HepG2 (cell line): ENCODE data around the gene ALDH3A2. TPM values are rescaled to one million over a fixed set of nuclear protein-coding genes. Genes with fewer than 3 reads are reported as not detected.

Experiments
- ATAC-seq: fragments of 200-7000 bp; cut with Tn5 transposase; 3 replicates; pipeline ENCODE4 v1.9.1; 2020; ENCODE audit warnings: mild to moderate bottlenecking, moderate library complexity
- BruUV-seq: library from RNA; stranded (reverse); fragments of 400-500 nt; replicated peaks from 2 replicates; lab custom pipeline; 2021; lab: Mats Ljungman, UMichigan
- CTCF ChIA-PET: fragments of 300-600 bp; formaldehyde crosslinking; extraction: SDS; loops from one replicate; lab custom pipeline; 2021; ENCODE audit warnings: low total read pairs, inconsistent platforms, low intra/inter-chr PET ratio; lab: Yijun Ruan, JAX
- POLR2A ChIA-PET: fragments of 350-600 bp; sonication (Branson Sonifier 250); formaldehyde crosslinking; loops from one replicate; lab custom pipeline; 2020; ENCODE audit warnings: antibody characterized with exemption, inconsistent platforms; lab: Yijun Ruan, JAX
- DNase-seq: peaks from one replicate; pipeline ENCODE4 v3.0.0-alpha.2; 2015; ENCODE audit warnings: low spot score
- FAIRE-seq: peaks from 3 replicates; lab custom pipeline; 2011; peaks lifted over from hg19 to GRCh38; lab: Jason Lieb, UNC
- H2AFZ ChIP-seq: one replicate; pipeline ENCODE4 v1.6.1; 2011; ENCODE audit warnings: low read length, inconsistent platforms
- H3K27ac ChIP-seq: fragments of 300-600 bp; 3 replicates; pipeline ENCODE4 v1.8.0; 2011; ENCODE audit warnings: mixed run types, mild to moderate bottlenecking, mixed read lengths, low read length, inconsistent platforms; ENCODE audit not compliant: insufficient read depth; ENCODE audit errors: extremely low read length
- H3K27me3 ChIP-seq, 2 experiments: fragments of 200-600 bp in 1 of 2; 2 replicates in 1 of 2; 3 replicates in 1 of 2; pipeline versions ENCODE4 v1.6.0 to v1.8.0; 2011; ENCODE audit warnings: low read length in 2 of 2, mild to moderate bottlenecking in 2 of 2, moderate library complexity in 2 of 2, inconsistent platforms in 1 of 2; ENCODE audit not compliant: insufficient read depth in 2 of 2, control insufficient read depth in 1 of 2
- H3K36me3 ChIP-seq, 2 experiments: fragments of 200-600 bp in 1 of 2; replicated peaks in 1 of 2; 2 replicates in 1 of 2; 3 replicates in 1 of 2; pipeline versions ENCODE4 v1.5.1 to v1.8.0; 2011; ENCODE audit warnings: low read length in 2 of 2, inconsistent platforms in 1 of 2; ENCODE audit not compliant: insufficient read depth in 2 of 2, control insufficient read depth in 1 of 2
- H3K4me1 ChIP-seq: 2 replicates; pipeline ENCODE4 v1.5.1; 2012; ENCODE audit warnings: low read length, inconsistent platforms; ENCODE audit not compliant: insufficient read depth
- H3K4me2 ChIP-seq: 2 replicates; pipeline ENCODE4 v1.6.0; 2011; ENCODE audit warnings: low read depth, low read length, inconsistent platforms
- H3K4me3 ChIP-seq, 3 experiments: fragments of 200-600 bp in 1 of 3; sonication (generic), shearing (Covaris generic) in 1 of 3; replicated peaks in 1 of 3; 2 replicates each; pipeline ENCODE4 v1.5.1; 2011 to 2016; ENCODE audit warnings: low read length in 3 of 3, inconsistent platforms in 2 of 3, low read depth in 2 of 3, mild to moderate bottlenecking in 2 of 3, control low read depth in 1 of 3, mixed read lengths in 1 of 3; ENCODE audit not compliant: insufficient read depth in 1 of 3
- H3K79me2 ChIP-seq: one replicate; pipeline ENCODE4 v1.6.1; 2011; ENCODE audit warnings: low read length, inconsistent platforms; ENCODE audit not compliant: insufficient read depth
- H3K9ac ChIP-seq: 2 replicates; pipeline ENCODE4 v1.6.0; 2011; ENCODE audit warnings: mild to moderate bottlenecking, low read depth, low read length, inconsistent platforms; ENCODE audit not compliant: insufficient read depth
- H3K9me3 ChIP-seq: 2 replicates; pipeline ENCODE4 v1.5.1; 2012; ENCODE audit warnings: mild to moderate bottlenecking, low read length
- H4K20me1 ChIP-seq: 2 replicates; pipeline ENCODE4 v1.6.0; 2011; ENCODE audit warnings: inconsistent platforms, mild to moderate bottlenecking, low read length, moderate library complexity; ENCODE audit not compliant: insufficient read depth
- CREB3 ChIP-seq: sonication (generic); formaldehyde crosslinking; IDR thresholded peaks from 2 replicates; pipeline ENCODE4 v1.5.0; 2020; ENCODE audit warnings: missing genetic modification reagents
- FLYWCH1 ChIP-seq: sonication (generic); formaldehyde crosslinking; IDR thresholded peaks from 2 replicates; pipeline ENCODE4 v1.8.1; 2023; ENCODE audit warnings: mild to moderate bottlenecking, missing genetic modification reagents
- HNRNPUL1 ChIP-seq: fragments of 200-400 bp; formaldehyde crosslinking; IDR thresholded peaks from 2 replicates; pipeline ENCODE4 v1.6.1; 2017; ENCODE audit warnings: low read depth, mild to moderate bottlenecking, low read length, moderate library complexity
- MIXL1 ChIP-seq: IDR thresholded peaks from 2 replicates; pipeline ENCODE4 v1.6.1; 2016
- NR2F2 ChIP-seq: IDR thresholded peaks from 2 replicates; pipeline ENCODE4 v1.6.1; 2012; ENCODE audit warnings: low read depth, inconsistent platforms, borderline replicate concordance
- ONECUT2 ChIP-seq: sonication (generic); formaldehyde crosslinking; IDR thresholded peaks from 2 replicates; pipeline ENCODE4 v1.4.0; 2020; ENCODE audit warnings: missing genetic modification reagents
- PITX1 ChIP-seq: sonication (generic); formaldehyde crosslinking; IDR thresholded peaks from 2 replicates; pipeline ENCODE4 v1.5.1; 2020; ENCODE audit warnings: mild to moderate bottlenecking, missing genetic modification reagents
- RFX5 ChIP-seq: IDR thresholded peaks from 2 replicates; pipeline ENCODE4 v1.6.1; 2011; ENCODE audit warnings: low read depth, low read length, improper control_type of control experiment
- RORA ChIP-seq: sonication (generic); formaldehyde crosslinking; IDR thresholded peaks from 2 replicates; pipeline ENCODE4 v1.5.0; 2020; ENCODE audit warnings: mild to moderate bottlenecking, missing genetic modification reagents, moderate library complexity
- SOX13 ChIP-seq, 3 experiments: fragments of 450-650 bp in 1 of 3; sonication (generic) in 1 of 3; formaldehyde crosslinking in 1 of 3; IDR thresholded peaks in 2 of 3; conservative IDR thresholded peaks in 1 of 3; 2 replicates each; pipeline versions ENCODE4 v1.5.0 to v1.6.1; 2016 to 2020; ENCODE audit warnings: antibody characterized with exemption in 1 of 3, mild to moderate bottlenecking in 1 of 3, missing compliant biosample characterization in 1 of 3, missing genetic modification reagents in 1 of 3, moderate library complexity in 1 of 3
- ZBTB7B ChIP-seq: sonication (generic); formaldehyde crosslinking; IDR thresholded peaks from 2 replicates; pipeline ENCODE4 v1.4.0; 2020; ENCODE audit warnings: missing genetic modification reagents
- ZFAT ChIP-seq: sonication (generic); formaldehyde crosslinking; conservative IDR thresholded peaks from 2 replicates; pipeline ENCODE4 v1.8.1; 2023; ENCODE audit warnings: missing genetic modification reagents, inconsistent platforms
- ZFYVE20 ChIP-seq: sonication (generic); formaldehyde crosslinking; IDR thresholded peaks from 2 replicates; pipeline ENCODE4 v1.8.0; 2023; ENCODE audit warnings: low read depth, mild to moderate bottlenecking, moderate library complexity, missing genetic modification reagents, borderline replicate concordance
- ZNF20 ChIP-seq: sonication (generic); formaldehyde crosslinking; IDR thresholded peaks from 2 replicates; pipeline ENCODE4 v1.4.0; 2020; ENCODE audit warnings: mild to moderate bottlenecking, moderate library complexity, missing genetic modification reagents
- ZNF441 ChIP-seq: sonication (generic); formaldehyde crosslinking; IDR thresholded peaks from 2 replicates; pipeline ENCODE4 v1.7.0; 2021; ENCODE audit warnings: missing genetic modification reagents, borderline replicate concordance
- WGBS: methylation state at CpG from one replicate; pipeline ENCODE4 v1.1.6; 2017; ENCODE audit warnings: low lambda C conversion rate; 5-methylcytosine and 5-hydroxymethylcytosine counted together
- in situ Hi-C: cut with HindIII; loops from 2 replicates; pipeline ENCODE4 v1.10.0; 2017; ENCODE audit warnings: low pct_unique_long_range_greater_than_20kb; ENCODE audit not compliant: extremely low pct_ligation_motif_present
- intact Hi-C: fragments of 100-400 bp; cut with micrococcal nuclease; formaldehyde crosslinking; loops from one replicate; pipeline ENCODE4 v1.10.0; 2022; ENCODE audit not compliant: unreplicated experiment
- polyA plus RNA-seq, 8 experiments: library from polyadenylated mRNA; depleted of rRNA in 3 of 8; stranded (reverse) in 7 of 8; unstranded in 1 of 8; fragments of >200 nt; fragmentation: Illumina TruSeq in 4 of 8; extraction: Trizol in 4 of 8; gene quantifications; 2 replicates each; pipeline versions ENCODE4 v1.2.1 to v1.2.3, GENCODE V29; 2011 to 2016; ENCODE audit warnings: low read depth in 4 of 8, missing spikeins in 1 of 8, mixed read lengths in 1 of 8; ENCODE audit not compliant: insufficient read depth in 1 of 8
- total RNA-seq, 5 experiments: library from RNA; depleted of rRNA; stranded (reverse); fragments of >200 nt; fragmentation: Illumina TruSeq; extraction: Trizol; gene quantifications; 2 replicates each; pipeline ENCODE4 v1.2.3, GENCODE V29; 2016; ENCODE audit warnings: low read depth in 1 of 5

The ALDH3A2 gene
- total and polyA plus RNA-seq, 2 of the 13 experiments (the other 11 are each of a cell fraction or from before 2014, with no cell fraction given): 80.8 to 180 TPM

- H3K4me2 ChIP-seq: no peak overlapping the region
- H3K27me3 ChIP-seq: no peaks in the 10 kb centered on the region
- no peaks in the 10 kb centered on the region for H3K36me3 ChIP-seq
- ATAC-seq (no peak), FAIRE-seq (no peak), DNase-seq (no peak)
- H3K9ac ChIP-seq: no peak overlapping the region
- no peak for TF ChIP-seq SOX13 (IDR thresholded peaks at IDR 0.05)
- TF ChIP-seq SOX13 (CRISPR knock-in tag; conservative IDR thresholded peaks at IDR 0.05 in 1 of 2, IDR thresholded peaks at IDR 0.05 in 1 of 2): no peak
- TF ChIP-seq HNRNPUL1: no peak
- no peak for TF ChIP-seq ZFAT (CRISPR knock-in tag)
- TF ChIP-seq ZNF20 (CRISPR knock-in tag): no peak
- TF ChIP-seq ZBTB7B (CRISPR knock-in tag): no peak
- no peak for TF ChIP-seq FLYWCH1 (CRISPR knock-in tag)
- TF ChIP-seq ZFYVE20 (CRISPR knock-in tag): no peak
- no peak for TF ChIP-seq RORA (CRISPR knock-in tag)
- no peak for TF ChIP-seq RFX5
- TF ChIP-seq PITX1 (CRISPR knock-in tag): no peak
- TF ChIP-seq MIXL1 (CRISPR knock-in tag): no peak
- TF ChIP-seq ZNF441 (CRISPR knock-in tag): no peak
- no peak for TF ChIP-seq ONECUT2
- TF ChIP-seq CREB3: no peak
- no peak for TF ChIP-seq NR2F2
- H3K27ac ChIP-seq: no peak overlapping the region
- ChIA-PET CTCF (no interaction called here), POLR2A (no interaction called here)
- no peaks in the 10 kb centered on the region for H3K9me3 ChIP-seq
- H4K20me1 ChIP-seq: no peaks in the 10 kb centered on the region
- intact Hi-C loops (no loop called here), in situ Hi-C loops (no loop called here)
- no TSS peak for BruUV-seq
- no peak overlapping the region for H2AFZ ChIP-seq
- H3K4me1 ChIP-seq: peaks cover 36% of the 10 kb centered on the region
- H3K4me3 ChIP-seq: no peak overlapping the region
- 96% methylated on average over 4 of the region's 4 CpGs for WGBS
- H3K79me2 ChIP-seq: no peaks in the 10 kb centered on the region
These were observed 22.5 kb upstream of the ALDH3A2 start for GRCh38 chr17:19626079-19626478.
